H1 (cell line): ENCODE results near the gene POU3F1. TPM values are rescaled to one million over a fixed set of nuclear protein-coding genes. Genes with fewer than 3 reads are reported as not detected.

ENCODE experiments used
- CTCF ChIA-PET: fragments of 300-600 bp; sonication (Branson Sonifier 250); formaldehyde crosslinking; loops from one replicate; lab custom pipeline; 2021; ENCODE audit not compliant: partially characterized antibody; lab: Charles Lee
- POLR2A ChIA-PET: fragments of 300-600 bp; sonication (Branson Sonifier 250); formaldehyde crosslinking; loops from one replicate; lab custom pipeline; 2021; ENCODE audit warnings: inconsistent platforms; ENCODE audit not compliant: partially characterized antibody; lab: Charles Lee
- DNase-seq, 2 experiments: peaks; one replicate each; pipeline versions ENCODE4 v3.0.0 to v3.0.0-alpha.2; 2010 to 2022; ENCODE audit warnings: low spot score in 2 of 2, low read depth in 1 of 2, mixed read lengths in 1 of 2
- FAIRE-seq: peaks from 2 replicates; lab custom pipeline; 2011; peaks lifted over from hg19 to GRCh38; lab: Jason Lieb, UNC
- H2AFZ ChIP-seq: 2 replicates; pipeline ENCODE4 v1.8.1; 2012; ENCODE audit warnings: low read length, inconsistent platforms
- H2AK5ac ChIP-seq: 2 replicates; pipeline ENCODE4 v1.6.1; 2013; ENCODE audit warnings: low read depth, low read length
- H2BK120ac ChIP-seq: replicated peaks from 2 replicates; pipeline ENCODE3; 2013; ENCODE audit warnings: low read depth, low read length, inconsistent platforms
- H2BK12ac ChIP-seq: 2 replicates; pipeline ENCODE4 v1.6.1; 2013; ENCODE audit warnings: low read depth, low read length
- H2BK15ac ChIP-seq: 2 replicates; pipeline ENCODE4 v1.6.1; 2013; ENCODE audit warnings: low read length
- H2BK20ac ChIP-seq: 2 replicates; pipeline ENCODE4 v1.6.1; 2013; ENCODE audit warnings: low read length
- H2BK5ac ChIP-seq: 2 replicates; pipeline ENCODE4 v1.6.1; 2013; ENCODE audit warnings: low read depth, low read length
- H3K14ac ChIP-seq: 2 replicates; pipeline ENCODE4 v1.6.1; 2013; ENCODE audit warnings: inconsistent platforms; ENCODE audit not compliant: insufficient read length
- H3K18ac ChIP-seq: 2 replicates; pipeline ENCODE4 v1.6.1; 2013; ENCODE audit warnings: low read length; ENCODE audit errors: extremely low read depth
- H3K23ac ChIP-seq: 2 replicates; pipeline ENCODE4 v1.6.1; 2013; ENCODE audit warnings: inconsistent platforms; ENCODE audit not compliant: insufficient read length
- H3K23me2 ChIP-seq: 2 replicates; pipeline ENCODE4 v1.6.1; 2013; ENCODE audit warnings: low read depth, low read length
- H3K27ac ChIP-seq: 2 replicates; pipeline ENCODE4 v1.6.1; 2011; ENCODE audit warnings: low read depth, low read length, inconsistent platforms
- H3K27me3 ChIP-seq, 4 experiments: replicated peaks in 1 of 4; 1 replicate in 1 of 4; 2 replicates in 3 of 4; pipeline versions ENCODE4 v1.6.1 to v1.8.1; 2011 to 2013; ENCODE audit warnings: low read length in 3 of 4, mild to moderate bottlenecking in 3 of 4, inconsistent platforms in 2 of 4, mixed read lengths in 2 of 4, moderate library complexity in 1 of 4; ENCODE audit not compliant: control insufficient read depth in 3 of 4, insufficient read depth in 3 of 4; ENCODE audit errors: extremely low read depth in 1 of 4
- H3K36me3 ChIP-seq, 4 experiments: 2 replicates each; pipeline versions ENCODE4 v1.6.1 to v1.8.1; 2011 to 2013; ENCODE audit warnings: mild to moderate bottlenecking in 4 of 4, low read length in 3 of 4, moderate library complexity in 2 of 4, control low read depth in 1 of 4, inconsistent platforms in 1 of 4; ENCODE audit not compliant: insufficient read depth in 4 of 4, control insufficient read depth in 2 of 4
- H3K4ac ChIP-seq: replicated peaks from 2 replicates; pipeline ENCODE3; 2013; ENCODE audit warnings: low read length, low read depth, mixed read lengths, inconsistent platforms; ENCODE audit not compliant: insufficient read length
- H3K4me1 ChIP-seq, 4 experiments: replicated peaks in 1 of 4; 1 replicate in 1 of 4; 2 replicates in 3 of 4; pipeline versions ENCODE4 v1.6.1 to v1.8.1; 2011 to 2013; ENCODE audit warnings: low read length in 3 of 4, inconsistent platforms in 2 of 4, mixed read lengths in 1 of 4; ENCODE audit not compliant: insufficient read depth in 4 of 4, control insufficient read depth in 3 of 4
- H3K4me2 ChIP-seq, 2 experiments: 2 replicates each; pipeline versions ENCODE4 v1.6.1 to v1.8.1; 2011 to 2013; ENCODE audit warnings: low read depth in 2 of 2, low read length in 2 of 2, control low read depth in 1 of 2, inconsistent platforms in 1 of 2, mild to moderate bottlenecking in 1 of 2; ENCODE audit not compliant: insufficient read depth in 1 of 2
- H3K4me3 ChIP-seq, 4 experiments: fragments of 200-600, 300-600 bp in 1 of 4; sonication (generic), shearing (Covaris generic), sonication (Bioruptor Twin) in 1 of 4; 2 replicates each; pipeline versions ENCODE4 v1.5.1 to v1.8.1; 2011 to 2016; ENCODE audit warnings: low read length in 4 of 4, low read depth in 3 of 4, control low read depth in 2 of 4, inconsistent platforms in 2 of 4, mild to moderate bottlenecking in 2 of 4, mixed read lengths in 1 of 4, moderate library complexity in 1 of 4; ENCODE audit not compliant: insufficient read depth in 2 of 4; ENCODE audit errors: extremely low read depth in 1 of 4
- H3K56ac ChIP-seq: replicated peaks from 2 replicates; pipeline ENCODE3; 2013; ENCODE audit warnings: low read depth, mild to moderate bottlenecking, mixed read lengths, low read length, inconsistent platforms; ENCODE audit not compliant: insufficient read length
- H3K79me1 ChIP-seq: 2 replicates; pipeline ENCODE4 v1.6.1; 2013; ENCODE audit warnings: low read depth, low read length, control low read depth
- H3K79me2 ChIP-seq, 2 experiments: 2 replicates each; pipeline versions ENCODE4 v1.6.1 to v1.8.1; 2012 to 2013; ENCODE audit warnings: low read length in 2 of 2, mild to moderate bottlenecking in 2 of 2, inconsistent platforms in 1 of 2; ENCODE audit not compliant: insufficient read depth in 2 of 2, control insufficient read depth in 1 of 2
- H3K9ac ChIP-seq, 4 experiments: replicated peaks in 1 of 4; 1 replicate in 1 of 4; 2 replicates in 3 of 4; pipeline versions ENCODE4 v1.6.1 to v1.8.1; 2011 to 2013; ENCODE audit warnings: low read depth in 3 of 4, low read length in 3 of 4, control low read depth in 2 of 4, mild to moderate bottlenecking in 2 of 4, moderate library complexity in 2 of 4, inconsistent platforms in 1 of 4; ENCODE audit errors: extremely low read depth in 1 of 4
- H3K9me3 ChIP-seq, 2 experiments: 2 replicates each; pipeline versions ENCODE4 v1.6.1 to v1.8.1; 2012 to 2013; ENCODE audit warnings: mild to moderate bottlenecking in 2 of 2, moderate library complexity in 2 of 2, control low read depth in 1 of 2, inconsistent platforms in 1 of 2, low read depth in 1 of 2, low read length in 1 of 2, mixed read lengths in 1 of 2; ENCODE audit not compliant: insufficient read depth in 2 of 2
- H4K20me1 ChIP-seq, 2 experiments: replicated peaks in 1 of 2; 2 replicates each; pipeline versions ENCODE3 to v1.8.1; 2011 to 2013; ENCODE audit warnings: inconsistent platforms in 2 of 2, low read length in 2 of 2, mild to moderate bottlenecking in 1 of 2; ENCODE audit not compliant: insufficient read depth in 2 of 2, control insufficient read depth in 1 of 2
- H4K5ac ChIP-seq: 2 replicates; pipeline ENCODE4 v1.6.1; 2013; ENCODE audit warnings: low read length, low read depth, mixed read lengths, inconsistent platforms; ENCODE audit not compliant: insufficient read length
- H4K8ac ChIP-seq: 2 replicates; pipeline ENCODE4 v1.8.0; 2013; ENCODE audit warnings: mild to moderate bottlenecking, moderate library complexity, low read length, inconsistent platforms; ENCODE audit not compliant: insufficient read depth; ENCODE audit errors: extremely low read depth
- H4K91ac ChIP-seq: replicated peaks from 2 replicates; pipeline ENCODE3; 2013; ENCODE audit warnings: low read length, mixed read lengths, inconsistent platforms; ENCODE audit not compliant: insufficient read length
- BCL11A ChIP-seq, 2 experiments: IDR thresholded peaks; one replicate each; pipeline ENCODE4 v1.6.1; 2011; ENCODE audit warnings: low read depth in 2 of 2, low read length in 2 of 2, mild to moderate bottlenecking in 2 of 2
- CHD2 ChIP-seq: IDR thresholded peaks from 2 replicates; pipeline ENCODE4 v1.6.1; 2012; ENCODE audit warnings: low read length, improper control_type of control experiment
- JUN ChIP-seq: IDR thresholded peaks from 2 replicates; pipeline ENCODE4 v1.6.1; 2011; ENCODE audit warnings: low read depth, mild to moderate bottlenecking, improper control_type of control experiment, low read length
- KDM5A ChIP-seq: fragments of 200-600 bp; IDR thresholded peaks from 2 replicates; pipeline ENCODE4 v1.7.1; 2012; ENCODE audit warnings: mild to moderate bottlenecking, low read length, inconsistent platforms, mixed read lengths
- NRF1 ChIP-seq: IDR thresholded peaks from 2 replicates; pipeline ENCODE4 v1.6.1; 2011; ENCODE audit warnings: mild to moderate bottlenecking, low read depth, low read length, improper control_type of control experiment
- POU5F1 ChIP-seq: IDR thresholded peaks from 2 replicates; pipeline ENCODE4 v1.6.1; 2011; ENCODE audit warnings: low read depth, mild to moderate bottlenecking, low read length, moderate library complexity
- TAF1 ChIP-seq: IDR thresholded peaks from 2 replicates; pipeline ENCODE4 v1.6.1; 2011; ENCODE audit warnings: mild to moderate bottlenecking, low read depth, low read length
- TBP ChIP-seq: IDR thresholded peaks from 2 replicates; pipeline ENCODE4 v1.6.1; 2011; ENCODE audit warnings: low read depth, low read length, improper control_type of control experiment
- WGBS, 2 experiments: shearing (Covaris generic) in 1 of 2; methylation state at CpG; one replicate each; pipeline versions ENCODE4 v1.1.6 to v1.1.7; 2013 to 2015; ENCODE audit warnings: low lambda C conversion rate in 2 of 2, mixed read lengths in 2 of 2, inconsistent platforms in 1 of 2, low coverage in 1 of 2, missing lambda C conversion rate in 1 of 2; ENCODE audit not compliant: insufficient replicate concordance in 2 of 2, insufficient coverage in 1 of 2, insufficient read length in 1 of 2; ENCODE audit errors: extremely low coverage in 1 of 2, missing lambda C conversion rate in 1 of 2; 5-methylcytosine and 5-hydroxymethylcytosine counted together
- polyA plus RNA-seq, 7 experiments: library from polyadenylated mRNA; depleted of rRNA in 3 of 7; stranded (reverse) in 5 of 7; unstranded in 2 of 7; fragments of >200 nt in 5 of 7; fragments of 200-250 nt in 2 of 7; gene quantifications; 1 replicate in 5 of 7; 2 replicates in 1 of 7; 4 replicates in 1 of 7; pipeline versions ENCODE4 v1.2.1 to v1.2.3, GENCODE V29; 2011 to 2013; ENCODE audit warnings: missing spikeins in 2 of 7, mixed read lengths in 2 of 7
- total RNA-seq: library from RNA; stranded (reverse); fragmentation: NEBNext Ultra II Directional; extraction: Animal tissue kit (Norgen Biotek cat#: 25700); gene quantifications from 2 replicates; pipeline ENCODE4 v1.2.1, GENCODE V29; 2021
- TF ChIP-seq, protein P1 (sequence below), 3 experiments: IDR thresholded peaks; 1 replicate in 2 of 3; 2 replicates in 1 of 3; pipeline versions ENCODE4 v1.5.1 to v1.6.1; 2011; ENCODE audit warnings: low read length in 3 of 3, mild to moderate bottlenecking in 3 of 3, inconsistent platforms in 2 of 3, low read depth in 1 of 3, moderate library complexity in 1 of 3; ENCODE audit not compliant: insufficient read depth in 1 of 3; ENCODE audit errors: control extremely low read depth in 1 of 3

POU3F1 gene
- total and polyA plus RNA-seq, 2 of the 8 experiments (the other 6 are each of a cell fraction or from before 2014, with no cell fraction given), result 4.2 to 10.8 TPM

- Histone ChIP-seq H3K23me2 (no peaks in the 10 kb centered on the region), H3K9ac (no peak overlapping the region), H3K14ac (no peak overlapping the region), H3K4me1 (peaks cover 0 to 6% (median 2%) of the 10 kb centered on the region in 4 experiments; a peak in 2 of 7 replicates), H3K4me3 (no peak overlapping the region), H4K91ac (no peak overlapping the region), H2AFZ (no peak overlapping the region), H2BK120ac (no peak overlapping the region), H3K27me3 (no peaks in the 10 kb centered on the region), H2AK5ac (no peak overlapping the region), H3K36me3 (peaks cover 35 to 69% (median 59%) of the 10 kb centered on the region in 4 experiments), H2BK20ac (no peak overlapping the region), H2BK15ac (no peak overlapping the region), H3K79me1 (no peaks in the 10 kb centered on the region; the same call in 1 of the 2 replicates), H4K8ac (no peak overlapping the region), H2BK12ac (no peak overlapping the region), H3K56ac (no peak overlapping the region), H2BK5ac (no peak overlapping the region), H3K4me2 (no peak overlapping the region), H4K5ac (no peak overlapping the region), H3K79me2 (peaks cover 0 to 4% of the 10 kb centered on the region in 2 experiments; a peak in 1 of 4 replicates), H3K4ac (no peak overlapping the region), H3K23ac (no peak overlapping the region), H3K18ac (no peak overlapping the region), H4K20me1 (peaks cover 0 to 2% of the 10 kb centered on the region in 2 experiments), H3K9me3 (no peaks in the 10 kb centered on the region), H3K27ac (no peak overlapping the region)
- FAIRE-seq, result no peak
- CTCF ChIA-PET, result interaction anchor here (0.6 to 15.9 kb wide), 4 partner anchors 17 to 818 kb away, joined by 3 to 211 read pairs (median 5); partner anchors contain the start of gene SF3A3
- POLR2A ChIA-PET, result interaction anchor here (0.7 to 1.7 kb wide), 5 partner anchors 9 to 481 kb away, joined by 3 to 7 read pairs (median 4); no protein-coding TSS in a partner anchor
- 89% methylated on average over 3 of the region's 3 CpGs; no CpG with 5 or more reads in 1 of the 2 experiments for WGBS, 2 experiments
- TF ChIP-seq TBP (no peak), NRF1 (no peak), BCL11A (IDR thresholded peaks at IDR 0.05; ENCODE audit: low read depth in 2 of 2, low read length in 2 of 2) (no peak), CHD2 (no peak), TAF1 (no peak), JUN (no peak), POU5F1 (no peak), KDM5A (no peak)
- TF ChIP-seq, protein P1, sequence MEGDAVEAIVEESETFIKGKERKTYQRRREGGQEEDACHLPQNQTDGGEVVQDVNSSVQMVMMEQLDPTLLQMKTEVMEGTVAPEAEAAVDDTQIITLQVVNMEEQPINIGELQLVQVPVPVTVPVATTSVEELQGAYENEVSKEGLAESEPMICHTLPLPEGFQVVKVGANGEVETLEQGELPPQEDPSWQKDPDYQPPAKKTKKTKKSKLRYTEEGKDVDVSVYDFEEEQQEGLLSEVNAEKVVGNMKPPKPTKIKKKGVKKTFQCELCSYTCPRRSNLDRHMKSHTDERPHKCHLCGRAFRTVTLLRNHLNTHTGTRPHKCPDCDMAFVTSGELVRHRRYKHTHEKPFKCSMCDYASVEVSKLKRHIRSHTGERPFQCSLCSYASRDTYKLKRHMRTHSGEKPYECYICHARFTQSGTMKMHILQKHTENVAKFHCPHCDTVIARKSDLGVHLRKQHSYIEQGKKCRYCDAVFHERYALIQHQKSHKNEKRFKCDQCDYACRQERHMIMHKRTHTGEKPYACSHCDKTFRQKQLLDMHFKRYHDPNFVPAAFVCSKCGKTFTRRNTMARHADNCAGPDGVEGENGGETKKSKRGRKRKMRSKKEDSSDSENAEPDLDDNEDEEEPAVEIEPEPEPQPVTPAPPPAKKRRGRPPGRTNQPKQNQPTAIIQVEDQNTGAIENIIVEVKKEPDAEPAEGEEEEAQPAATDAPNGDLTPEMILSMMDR (IDR thresholded peaks at IDR 0.05; ENCODE audit: control extremely low read depth in 1 of 3, insufficient read depth in 1 of 3, low read depth in 1 of 3, low read length in 3 of 3), result no peak
- DNase-seq, result no peak
These were observed 23.8 kb downstream of the POU3F1 start for GRCh38 chr1:38022810-38023209.
